Osteoblast (primary cell): ENCODE data around the gene KRTAP13-3. TPM values are rescaled to one million over a fixed set of nuclear protein-coding genes. Genes with fewer than 3 reads are reported as not detected.

Experiments used
- DNase-seq: peaks from one replicate; pipeline ENCODE4 v3.0.0; 2011; ENCODE audit warnings: low spot score, mixed read lengths; ENCODE audit not compliant: insufficient read length; ENCODE audit errors: missing footprints
- H2AFZ ChIP-seq: 2 replicates; pipeline ENCODE4 v1.6.0; 2011; ENCODE audit warnings: mild to moderate bottlenecking, low read length
- H3K27ac ChIP-seq: 2 replicates; pipeline ENCODE4 v1.5.1; 2011; ENCODE audit warnings: mild to moderate bottlenecking, low read depth, low read length, moderate library complexity
- H3K27me3 ChIP-seq: 2 replicates; pipeline ENCODE4 v1.6.0; 2012; ENCODE audit warnings: mild to moderate bottlenecking, control low read depth, inconsistent platforms, low read length, moderate library complexity; ENCODE audit not compliant: insufficient read depth
- H3K36me3 ChIP-seq: 2 replicates; pipeline ENCODE4 v1.5.1; 2011; ENCODE audit warnings: mild to moderate bottlenecking, low read length, control low read depth, moderate library complexity; ENCODE audit not compliant: insufficient read depth
- H3K4me1 ChIP-seq: 2 replicates; pipeline ENCODE4 v1.5.1; 2011; ENCODE audit warnings: mild to moderate bottlenecking, low read length, control low read depth, moderate library complexity; ENCODE audit not compliant: insufficient read depth
- H3K4me2 ChIP-seq: 2 replicates; pipeline ENCODE4 v1.6.0; 2011; ENCODE audit warnings: mild to moderate bottlenecking, low read length; ENCODE audit not compliant: insufficient read depth
- H3K4me3 ChIP-seq: fragments of 200-600 bp; sonication (generic); 3 replicates; pipeline ENCODE4 v1.5.1; 2012; ENCODE audit warnings: mild to moderate bottlenecking, low read length, inconsistent platforms; ENCODE audit not compliant: insufficient read depth
- H3K79me2 ChIP-seq: 2 replicates; pipeline ENCODE4 v1.6.0; 2012; ENCODE audit warnings: mild to moderate bottlenecking, low read length, control low read depth, inconsistent platforms; ENCODE audit not compliant: insufficient read depth
- H3K9me3 ChIP-seq: 2 replicates; pipeline ENCODE4 v1.5.1; 2011; ENCODE audit warnings: low read depth, low read length, control low read depth
- H4K20me1 ChIP-seq: 2 replicates; pipeline ENCODE4 v1.6.0; 2012; ENCODE audit warnings: mild to moderate bottlenecking, low read length, control low read depth; ENCODE audit not compliant: insufficient read depth
- CTCF ChIP-seq: IDR thresholded peaks from 2 replicates; pipeline ENCODE4 v1.5.1; 2011; ENCODE audit warnings: mild to moderate bottlenecking, low read depth, low read length, moderate library complexity; ENCODE audit errors: extremely low read depth
- total RNA-seq: library from RNA; depleted of rRNA; stranded (reverse); fragments of >200 nt; gene quantifications from 2 replicates; pipeline ENCODE4 v1.2.3, GENCODE V29; 2012

The KRTAP13-3 gene
- total RNA-seq, 1 donor = not detected

- Histone ChIP-seq H3K4me3 (no peak overlapping the region), H3K27me3 (no peaks in the 10 kb centered on the region), H2AFZ (no peak overlapping the region), H4K20me1 (no peaks in the 10 kb centered on the region), H3K4me2 (no peak overlapping the region), H3K9me3 (no peaks in the 10 kb centered on the region), H3K4me1 (no peaks in the 10 kb centered on the region), H3K27ac (no peak overlapping the region), H3K36me3 (no peaks in the 10 kb centered on the region), H3K79me2 (no peaks in the 10 kb centered on the region)
- TF ChIP-seq CTCF = no peak
- no peak for DNase-seq
These were observed 43.5 kb downstream of the KRTAP13-3 start for GRCh38 chr21:30382201-30382600.

Other genes with a start within 250 kb of the KRTAP13-3 start
- not detected in 2 replicates for gene CLDN8, start 209.8 kb downstream of the KRTAP13-3 start, total RNA-seq
- gene KRTAP24-1, start 143.0 kb downstream of the KRTAP13-3 start, total RNA-seq = not detected in 2 replicates
- not detected in 2 replicates for gene KRTAP25-1, start 136.4 kb downstream of the KRTAP13-3 start, total RNA-seq
- not detected in 2 replicates for gene KRTAP26-1, start 105.6 kb downstream of the KRTAP13-3 start, total RNA-seq
- not detected in 2 replicates for gene KRTAP27-1, start 88.2 kb downstream of the KRTAP13-3 start, total RNA-seq
- gene KRTAP23-1, start 77.3 kb downstream of the KRTAP13-3 start, total RNA-seq = not detected in 2 replicates
- not detected in 2 replicates for gene KRTAP13-2, start 53.7 kb downstream of the KRTAP13-3 start, total RNA-seq
- gene KRTAP13-1, start 29.9 kb downstream of the KRTAP13-3 start, total RNA-seq = not detected in 2 replicates
- gene KRTAP13-4, start 4.3 kb upstream of the KRTAP13-3 start, total RNA-seq = not detected in 2 replicates
- not detected in 2 replicates for gene KRTAP15-1, start 14.3 kb upstream of the KRTAP13-3 start, total RNA-seq
- gene KRTAP19-1, start 54.4 kb upstream of the KRTAP13-3 start, total RNA-seq = not detected in 2 replicates
- gene KRTAP19-2, start 61.5 kb upstream of the KRTAP13-3 start, total RNA-seq = not detected in 2 replicates
- gene KRTAP19-3, start 66.1 kb upstream of the KRTAP13-3 start, total RNA-seq = not detected in 2 replicates
- gene KRTAP19-4, start 71.2 kb upstream of the KRTAP13-3 start, total RNA-seq = not detected in 2 replicates
- gene KRTAP19-5, start 76.2 kb upstream of the KRTAP13-3 start, total RNA-seq = not detected in 2 replicates
- gene KRTAP19-6, start 115.9 kb upstream of the KRTAP13-3 start, total RNA-seq = not detected in 2 replicates
- gene KRTAP19-7, start 135.4 kb upstream of the KRTAP13-3 start, total RNA-seq = not detected in 2 replicates
- gene KRTAP22-2, start 164.5 kb upstream of the KRTAP13-3 start, total RNA-seq = not detected in 2 replicates
- not detected in 2 replicates for gene KRTAP6-3, start 166.5 kb upstream of the KRTAP13-3 start, total RNA-seq
- not detected in 2 replicates for gene KRTAP6-2, start 173.0 kb upstream of the KRTAP13-3 start, total RNA-seq
- not detected in 2 replicates for gene KRTAP22-1, start 175.2 kb upstream of the KRTAP13-3 start, total RNA-seq
- not detected in 2 replicates for gene KRTAP6-1, start 188.0 kb upstream of the KRTAP13-3 start, total RNA-seq
- gene KRTAP20-1, start 190.5 kb upstream of the KRTAP13-3 start, total RNA-seq = not detected in 2 replicates
- not detected in 2 replicates for gene KRTAP20-4, start 194.7 kb upstream of the KRTAP13-3 start, total RNA-seq
- not detected in 2 replicates for gene KRTAP20-2, start 209.3 kb upstream of the KRTAP13-3 start, total RNA-seq
- gene KRTAP20-3, start 216.9 kb upstream of the KRTAP13-3 start, total RNA-seq = not detected in 2 replicates